Neural cell (in vitro differentiated cells): ENCODE measurements around the gene PRMT3. TPM values are rescaled to one million over a fixed set of nuclear protein-coding genes. Genes with fewer than 3 reads are reported as not detected.

Experiments
- H2AFZ ChIP-seq: fragments of 200-600, 300-800 bp; sonication (generic), shearing (Covaris generic); 2 replicates; pipeline ENCODE4 v1.6.0; 2014; ENCODE audit warnings: low read depth, mild to moderate bottlenecking, antibody characterized with exemption, low read length, moderate library complexity
- H3F3A ChIP-seq: fragments of 200-600 bp; shearing (Covaris generic); 2 replicates; pipeline ENCODE4 v1.6.1; 2016; ENCODE audit warnings: mild to moderate bottlenecking, moderate library complexity, mixed read lengths, antibody characterized with exemption, low read length; ENCODE audit not compliant: insufficient read depth, poor library complexity, severe bottlenecking
- H3K27ac ChIP-seq: fragments of 200-600, 300-800 bp; sonication (generic), shearing (Covaris generic); 2 replicates; pipeline ENCODE4 v1.5.1; 2014; ENCODE audit warnings: mild to moderate bottlenecking, low read length, moderate library complexity
- H3K27me3 ChIP-seq: fragments of 300-800, 200-600 bp; sonication (generic), shearing (Covaris generic); 2 replicates; pipeline ENCODE4 v1.6.0; 2014; ENCODE audit warnings: mild to moderate bottlenecking, low read depth, low read length, moderate library complexity; ENCODE audit not compliant: insufficient read depth
- H3K36me3 ChIP-seq: fragments of 300-800, 200-600 bp; sonication (generic), shearing (Covaris generic); 2 replicates; pipeline ENCODE4 v1.5.1; 2014; ENCODE audit warnings: mild to moderate bottlenecking, antibody characterized with exemption, low read length, moderate library complexity; ENCODE audit not compliant: insufficient read depth
- H3K4me2 ChIP-seq: fragments of 300-800, 200-600 bp; sonication (generic), shearing (Covaris generic); 2 replicates; pipeline ENCODE4 v1.6.0; 2014; ENCODE audit warnings: mild to moderate bottlenecking, low read length
- H3K4me3 ChIP-seq: fragments of 300-800, 200-600 bp; sonication (generic), shearing (Covaris generic); 2 replicates; pipeline ENCODE4 v1.5.1; 2014; ENCODE audit warnings: mild to moderate bottlenecking, low read length, moderate library complexity
- H3K79me2 ChIP-seq: fragments of 200-600 bp; shearing (Covaris generic); replicated peaks from 2 replicates; pipeline ENCODE4 v1.6.0; 2014; ENCODE audit warnings: mild to moderate bottlenecking, low read length, moderate library complexity; ENCODE audit not compliant: insufficient read depth
- H3K9ac ChIP-seq: fragments of 300-800, 200-600 bp; sonication (generic), shearing (Covaris generic); 2 replicates; pipeline ENCODE4 v1.6.1; 2016; ENCODE audit warnings: mild to moderate bottlenecking, low read length, mixed read lengths
- H3K9me2 ChIP-seq: fragments of 200-600 bp; shearing (Covaris generic); 2 replicates; pipeline ENCODE4 v1.6.1; 2016; ENCODE audit warnings: mild to moderate bottlenecking, low read length, mixed read lengths; ENCODE audit not compliant: insufficient read depth
- H3K9me3 ChIP-seq: fragments of 200-600, 300-800 bp; sonication (generic), shearing (Covaris generic); 2 replicates; pipeline ENCODE4 v1.6.1; 2016; ENCODE audit warnings: mild to moderate bottlenecking, mixed run types, low read length, moderate library complexity, mixed read lengths
- H4K20me1 ChIP-seq: fragments of 200-600 bp; shearing (Covaris generic); 2 replicates; pipeline ENCODE4 v1.6.1; 2016; ENCODE audit warnings: mild to moderate bottlenecking, mixed run types; ENCODE audit not compliant: insufficient read depth
- CTCF ChIP-seq: fragments of 450-650 bp; IDR thresholded peaks from 2 replicates; pipeline ENCODE4 v1.5.1; 2014; ENCODE audit warnings: antibody characterized with exemption, mild to moderate bottlenecking, moderate library complexity; ENCODE audit not compliant: poor library complexity, severe bottlenecking
- EP300 ChIP-seq: fragments of 450-650 bp; conservative IDR thresholded peaks from 2 replicates; pipeline ENCODE4 v1.6.1; 2014; ENCODE audit warnings: antibody characterized with exemption, mild to moderate bottlenecking, moderate library complexity; ENCODE audit not compliant: poor library complexity, severe bottlenecking
- EZH2 ChIP-seq: fragments of 200-600, 300-800 bp; shearing (Covaris generic), sonication (generic); IDR thresholded peaks from 2 replicates; pipeline ENCODE4 v1.6.1; 2014; ENCODE audit warnings: antibody characterized with exemption, low read length, borderline replicate concordance, mild to moderate bottlenecking; ENCODE audit not compliant: insufficient read depth, poor library complexity, severe bottlenecking
- MXI1 ChIP-seq: fragments of 450-650 bp; conservative IDR thresholded peaks from 2 replicates; pipeline ENCODE4 v1.6.1; 2014; ENCODE audit warnings: antibody characterized with exemption, mild to moderate bottlenecking; ENCODE audit not compliant: poor library complexity, severe bottlenecking
- POLR2AphosphoS5 ChIP-seq: IDR thresholded peaks from 2 replicates; pipeline ENCODE4 v1.6.1; 2012
- RAD21 ChIP-seq: fragments of 450-650 bp; conservative IDR thresholded peaks from 2 replicates; pipeline ENCODE4 v1.6.1; 2014; ENCODE audit warnings: antibody characterized with exemption, mild to moderate bottlenecking, moderate library complexity
- REST ChIP-seq: IDR thresholded peaks from 2 replicates; pipeline ENCODE4 v1.6.1; 2012; ENCODE audit warnings: borderline replicate concordance
- SMC3 ChIP-seq: fragments of 450-650 bp; conservative IDR thresholded peaks from 2 replicates; pipeline ENCODE4 v1.6.1; 2014; ENCODE audit warnings: antibody characterized with exemption, mild to moderate bottlenecking, moderate library complexity; ENCODE audit not compliant: poor library complexity
- TAF1 ChIP-seq: IDR thresholded peaks from 2 replicates; pipeline ENCODE4 v1.6.1; 2012; ENCODE audit warnings: low read depth
- polyA plus RNA-seq: library from polyadenylated mRNA; depleted of rRNA; stranded (reverse); fragments of >200 nt; gene quantifications from 2 replicates; pipeline ENCODE4 v1.2.3, GENCODE V29; 2014

PRMT3 gene
- polyA plus RNA-seq, 1 donor from 2014 or later, result 16.5 TPM

GRCh38 chr11:20368438-20368837 lies 19.1 kb upstream of the PRMT3 start:
- H4K20me1 ChIP-seq, result no peaks in the 10 kb centered on the region
- no peak overlapping the region for H3K27ac ChIP-seq
- no peak overlapping the region for H3K4me3 ChIP-seq
- no peaks in the 10 kb centered on the region for H3K9me2 ChIP-seq
- no peaks in the 10 kb centered on the region for H3K9me3 ChIP-seq
- H3K9ac ChIP-seq, result no peak overlapping the region
- no peaks in the 10 kb centered on the region for H3K79me2 ChIP-seq
- no peak overlapping the region for H2AFZ ChIP-seq
- H3F3A ChIP-seq, result no peaks in the 10 kb centered on the region
- TF ChIP-seq RAD21 (no peak), TAF1 (no peak), REST (no peak), SMC3 (no peak), EP300 (no peak)
- H3K27me3 ChIP-seq, result peaks cover 17% of the 10 kb centered on the region
- H3K4me2 ChIP-seq, result no peak overlapping the region
- no peaks in the 10 kb centered on the region for H3K36me3 ChIP-seq

GRCh38 chr11:20369826-20370225 lies 17.7 kb upstream of the PRMT3 start:
- Histone ChIP-seq H3K36me3 (no peaks in the 10 kb centered on the region), H3K27ac (no peak overlapping the region), H3K9me2 (no peaks in the 10 kb centered on the region), H3K79me2 (no peaks in the 10 kb centered on the region), H3K9me3 (no peaks in the 10 kb centered on the region), H3K27me3 (peaks cover 3% of the 10 kb centered on the region), H3K9ac (no peak overlapping the region), H3K4me2 (no peak overlapping the region), H3K4me3 (no peak overlapping the region), H3F3A (no peaks in the 10 kb centered on the region), H4K20me1 (no peaks in the 10 kb centered on the region), H2AFZ (no peak overlapping the region)
- TF ChIP-seq EZH2, result no peak
- TF ChIP-seq RAD21, result no peak
- TF ChIP-seq REST, result no peak
- TF ChIP-seq TAF1, result no peak

- no peaks in the 10 kb centered on the region for H3K9me2 ChIP-seq
- H3K36me3 ChIP-seq, result no peaks in the 10 kb centered on the region
- H2AFZ ChIP-seq, result no peak overlapping the region
- no peaks in the 10 kb centered on the region for H3K79me2 ChIP-seq
- H3K4me2 ChIP-seq, result no peak overlapping the region
- H3F3A ChIP-seq, result no peaks in the 10 kb centered on the region
- TF ChIP-seq POLR2AphosphoS5 (no peak), MXI1 (no peak), CTCF (no peak), RAD21 (no peak), REST (no peak), EP300 (no peak), TAF1 (no peak), EZH2 (no peak), SMC3 (no peak)
- no peak overlapping the region for H3K9ac ChIP-seq
- no peak overlapping the region for H3K4me3 ChIP-seq
- no peaks in the 10 kb centered on the region for H4K20me1 ChIP-seq
- no peak overlapping the region for H3K27ac ChIP-seq
- H3K27me3 ChIP-seq, result no peaks in the 10 kb centered on the region
- H3K9me3 ChIP-seq, result no peaks in the 10 kb centered on the region
Observed at GRCh38 chr11:20372081-20372626, 15.4 kb upstream of the PRMT3 start.
